Measurements from ENCODE around the gene ZSWIM5. TPM values are rescaled to one million over a fixed set of nuclear protein-coding genes. Genes with fewer than 3 reads are reported as not detected.
"Not testable (repeated sequence)": the region's sequence is repeated elsewhere in the genome, so short reads cannot be mapped to it uniquely, and the experiment has no call there.

The ZSWIM5 gene
- total RNA-seq, 4 donors from 2014 or later = 1.3 to 2.2 (median 1.7) TPM

DNA sequence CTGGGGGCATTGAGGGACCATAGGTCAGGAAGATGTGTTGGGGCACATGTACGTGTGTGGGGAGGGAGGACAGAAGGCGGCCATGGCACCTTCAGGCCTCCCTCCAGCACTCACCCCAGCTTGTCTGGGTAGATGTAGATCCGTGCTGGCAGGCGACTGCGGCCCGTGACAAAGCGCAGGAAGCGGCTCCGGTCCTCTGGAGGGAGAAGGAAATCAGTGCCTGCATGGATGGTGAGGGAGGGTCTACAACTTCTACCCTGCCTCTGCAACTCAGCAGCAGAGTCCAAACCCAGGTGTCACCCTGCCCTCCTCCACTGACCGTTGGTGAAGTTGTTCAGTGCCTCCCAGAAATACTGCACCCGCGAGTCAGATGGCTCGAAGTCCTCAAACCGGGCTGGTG lies 202.7 kb downstream of the ZSWIM5 start:
- intact Hi-C loops (cut with DNase I; ENCODE audit: low total_unique reads) = loop anchor here (10.0 kb wide), 1 partner anchor 169 kb away; no protein-coding TSS in a partner anchor
- no peak for DNase-seq (ENCODE audit: low spot score in 2 of 2)

DNA sequence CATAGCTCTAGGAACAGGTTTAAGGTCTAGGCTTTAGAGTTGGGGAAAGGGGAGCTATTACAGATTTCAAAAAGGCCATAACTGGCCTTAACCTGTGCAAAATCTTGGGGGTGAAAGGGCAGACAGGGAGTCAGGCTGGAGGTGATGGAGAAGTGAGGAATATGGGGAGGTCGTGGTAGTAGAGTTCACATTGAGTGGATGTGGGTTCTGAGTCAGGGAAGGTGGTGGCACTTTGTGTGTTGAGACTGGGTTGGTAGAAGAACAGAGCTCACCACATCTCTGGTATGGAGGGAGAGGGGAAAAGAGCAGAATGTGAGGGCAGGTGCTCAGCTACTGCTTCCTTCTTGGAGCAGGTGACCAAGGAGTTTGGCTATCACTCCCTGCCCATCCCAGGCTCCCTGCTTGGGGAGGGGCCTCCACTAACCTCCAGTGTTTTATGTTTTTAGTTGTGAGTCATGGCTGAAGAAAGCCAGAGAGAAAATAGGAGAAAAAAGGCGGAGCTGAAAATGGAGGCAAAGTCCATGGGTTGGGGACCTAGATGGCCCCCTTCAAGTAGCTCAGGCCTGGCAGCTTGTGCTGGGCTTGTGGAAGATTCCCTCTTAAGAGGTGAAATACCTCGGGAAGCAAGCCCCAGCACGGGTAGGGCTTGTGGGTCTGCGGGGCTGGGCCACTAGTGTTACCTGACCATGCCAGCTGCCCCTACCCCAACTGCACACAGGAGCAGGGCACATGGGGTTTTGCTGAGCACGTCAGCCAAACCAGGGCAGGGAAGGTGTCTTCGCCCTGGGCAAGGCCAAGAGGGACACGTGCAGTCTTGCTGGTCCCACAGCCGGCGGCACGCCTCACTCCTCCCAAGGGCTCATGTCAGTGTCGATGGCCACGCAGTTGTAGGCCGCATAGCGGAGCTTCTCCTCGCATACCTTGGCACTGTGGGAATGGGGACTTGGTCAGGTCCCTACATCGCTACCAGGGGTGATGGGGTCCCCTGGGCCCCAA lies 203.5 kb downstream of the ZSWIM5 start:
- 82 to 88% methylated on average over 16 to 17 of the region's 17 CpGs for WGBS, 2 donors
- intact Hi-C loops (cut with DNase I; ENCODE audit: low total_unique reads) = loop anchor here (10.0 kb wide), 1 partner anchor 168 kb away; no protein-coding TSS in a partner anchor
- no peak overlapping the region for H3K4me3 ChIP-seq (ENCODE audit: low read depth, poor library complexity, severe bottlenecking)

More for the DNA sequence above, 202.7 kb downstream of the ZSWIM5 start:
- no peak for TF ChIP-seq POLR2A (IDR thresholded peaks at IDR 0.05)
- 85 to 89% methylated on average over 14 of the region's 14 CpGs for WGBS, 2 donors
- no peak overlapping the region for H3K4me3 ChIP-seq (ENCODE audit: low read depth, poor library complexity, severe bottlenecking)

GRCh38 chr1:45001576-45001975 lies 204.8 kb downstream of the ZSWIM5 start:
- WGBS, 2 donors = 76 to 78% methylated on average over 8 of the region's 8 CpGs
- intact Hi-C loops (cut with DNase I; ENCODE audit: low total_unique reads) = loop anchor here (10.0 kb wide), 1 partner anchor 167 kb away; no protein-coding TSS in a partner anchor
- peak in 1 of 2 donors; percentile 80 for DNase-seq (ENCODE audit: low spot score in 2 of 2)
- H3K4me3 ChIP-seq (ENCODE audit: low read depth, poor library complexity, severe bottlenecking) = not testable (repeated sequence)

More for the DNA sequence above, 203.5 kb downstream of the ZSWIM5 start:
- TF ChIP-seq CTCF (IDR thresholded peaks at IDR 0.05) (no peak), POLR2A (IDR thresholded peaks at IDR 0.05) (no peak)
- peak in 1 of 2 donors; percentile 56 for DNase-seq (ENCODE audit: low spot score in 2 of 2)

GRCh38 chr1:45001011-45001481 lies 205.4 kb downstream of the ZSWIM5 start:
- no peak overlapping the region for H3K4me3 ChIP-seq (ENCODE audit: low read depth, poor library complexity, severe bottlenecking)
- DNase-seq (ENCODE audit: low spot score in 2 of 2) = peak in 1 of 2 donors; percentile 85
- WGBS, 2 donors = 44 to 64% methylated on average over 7 of the region's 7 CpGs
- intact Hi-C loops (cut with DNase I; ENCODE audit: low total_unique reads) = loop anchor here (10.0 kb wide), 1 partner anchor 166 kb away; no protein-coding TSS in a partner anchor
- TF ChIP-seq CTCF (IDR thresholded peaks at IDR 0.05) = no peak
- TF ChIP-seq POLR2A (IDR thresholded peaks at IDR 0.05) = no peak

- WGBS, 2 donors = 79 to 80% methylated on average over 3 of the region's 3 CpGs
- intact Hi-C loops (cut with DNase I; ENCODE audit: low total_unique reads) = no loop called here
- no peak for DNase-seq (ENCODE audit: low spot score in 2 of 2)
- TF ChIP-seq CTCF (IDR thresholded peaks at IDR 0.05) (no peak), POLR2A (IDR thresholded peaks at IDR 0.05) (no peak)
- H3K4me3 ChIP-seq (ENCODE audit: low read depth, poor library complexity, severe bottlenecking) = no peak overlapping the region
Measured at GRCh38 chr1:44999232-44999631, 207.2 kb downstream of the ZSWIM5 start.

DNA sequence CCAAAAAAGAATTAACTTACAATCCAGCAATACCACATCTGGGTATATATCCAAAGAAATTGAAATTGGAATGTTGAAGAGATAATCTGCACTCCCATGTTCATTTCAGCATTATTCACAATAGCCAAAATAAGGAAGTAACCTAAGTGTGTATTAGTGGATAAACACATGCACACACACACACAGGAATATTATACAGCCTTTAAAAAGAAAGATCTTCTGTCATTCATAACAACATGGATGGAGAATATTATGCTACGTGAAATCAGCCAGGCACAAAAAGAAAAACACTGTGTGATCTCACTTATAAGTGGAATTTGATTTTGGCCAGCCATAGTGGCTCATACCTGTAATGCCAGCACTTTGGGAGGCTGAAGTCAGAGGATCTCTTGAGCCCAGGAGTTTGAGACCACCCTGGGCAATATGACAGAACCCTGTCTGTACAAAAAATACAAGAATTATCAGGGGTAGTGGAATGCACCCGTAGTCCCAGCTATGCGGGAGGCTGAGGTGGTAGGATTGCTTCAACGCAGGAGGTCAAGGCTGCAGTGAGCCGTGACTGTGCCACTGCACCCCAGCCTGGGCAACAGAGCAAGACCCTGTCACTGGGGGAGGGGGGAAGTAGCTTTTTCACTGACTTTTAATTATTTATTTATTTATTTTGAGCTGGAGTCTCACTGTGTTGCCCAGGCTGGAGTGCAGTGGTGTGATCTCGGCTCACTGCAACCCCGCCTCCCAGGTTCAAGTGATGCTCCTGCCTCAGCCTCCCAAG lies 210.8 kb downstream of the ZSWIM5 start:
- TF ChIP-seq CTCF (IDR thresholded peaks at IDR 0.05) (no peak), POLR2A (IDR thresholded peaks at IDR 0.05) (no peak)
- WGBS, 2 donors = 93 to 96% methylated on average over 7 of the region's 7 CpGs
- intact Hi-C loops (cut with DNase I; ENCODE audit: low total_unique reads) = no loop called here
- no peak overlapping the region for H3K4me3 ChIP-seq (ENCODE audit: low read depth, poor library complexity, severe bottlenecking)
- peak in 1 of 2 donors; percentile 50 for DNase-seq (ENCODE audit: low spot score in 2 of 2)

Measured in lower leg skin (tissue), 4 donors.